Neural cell (in vitro differentiated cells): ENCODE results near the gene FAM163B. TPM values are rescaled to one million over a fixed set of nuclear protein-coding genes. Genes with fewer than 3 reads are reported as not detected.

ENCODE experiments used
- H2AFZ ChIP-seq: fragments of 200-600, 300-800 bp; sonication (generic), shearing (Covaris generic); 2 replicates; pipeline ENCODE4 v1.6.0; 2014; ENCODE audit warnings: low read depth, mild to moderate bottlenecking, antibody characterized with exemption, low read length, moderate library complexity
- H3F3A ChIP-seq: fragments of 200-600 bp; shearing (Covaris generic); 2 replicates; pipeline ENCODE4 v1.6.1; 2016; ENCODE audit warnings: mild to moderate bottlenecking, moderate library complexity, mixed read lengths, antibody characterized with exemption, low read length; ENCODE audit not compliant: insufficient read depth, poor library complexity, severe bottlenecking
- H3K27ac ChIP-seq: fragments of 200-600, 300-800 bp; sonication (generic), shearing (Covaris generic); 2 replicates; pipeline ENCODE4 v1.5.1; 2014; ENCODE audit warnings: mild to moderate bottlenecking, low read length, moderate library complexity
- H3K27me3 ChIP-seq: fragments of 300-800, 200-600 bp; sonication (generic), shearing (Covaris generic); 2 replicates; pipeline ENCODE4 v1.6.0; 2014; ENCODE audit warnings: mild to moderate bottlenecking, low read depth, low read length, moderate library complexity; ENCODE audit not compliant: insufficient read depth
- H3K36me3 ChIP-seq: fragments of 300-800, 200-600 bp; sonication (generic), shearing (Covaris generic); 2 replicates; pipeline ENCODE4 v1.5.1; 2014; ENCODE audit warnings: mild to moderate bottlenecking, antibody characterized with exemption, low read length, moderate library complexity; ENCODE audit not compliant: insufficient read depth
- H3K4me2 ChIP-seq: fragments of 300-800, 200-600 bp; sonication (generic), shearing (Covaris generic); 2 replicates; pipeline ENCODE4 v1.6.0; 2014; ENCODE audit warnings: mild to moderate bottlenecking, low read length
- H3K4me3 ChIP-seq: fragments of 300-800, 200-600 bp; sonication (generic), shearing (Covaris generic); 2 replicates; pipeline ENCODE4 v1.5.1; 2014; ENCODE audit warnings: mild to moderate bottlenecking, low read length, moderate library complexity
- H3K79me2 ChIP-seq: fragments of 200-600 bp; shearing (Covaris generic); replicated peaks from 2 replicates; pipeline ENCODE4 v1.6.0; 2014; ENCODE audit warnings: mild to moderate bottlenecking, low read length, moderate library complexity; ENCODE audit not compliant: insufficient read depth
- H3K9ac ChIP-seq: fragments of 300-800, 200-600 bp; sonication (generic), shearing (Covaris generic); 2 replicates; pipeline ENCODE4 v1.6.1; 2016; ENCODE audit warnings: mild to moderate bottlenecking, low read length, mixed read lengths
- H3K9me2 ChIP-seq: fragments of 200-600 bp; shearing (Covaris generic); 2 replicates; pipeline ENCODE4 v1.6.1; 2016; ENCODE audit warnings: mild to moderate bottlenecking, low read length, mixed read lengths; ENCODE audit not compliant: insufficient read depth
- H3K9me3 ChIP-seq: fragments of 200-600, 300-800 bp; sonication (generic), shearing (Covaris generic); 2 replicates; pipeline ENCODE4 v1.6.1; 2016; ENCODE audit warnings: mild to moderate bottlenecking, mixed run types, low read length, moderate library complexity, mixed read lengths
- H4K20me1 ChIP-seq: fragments of 200-600 bp; shearing (Covaris generic); 2 replicates; pipeline ENCODE4 v1.6.1; 2016; ENCODE audit warnings: mild to moderate bottlenecking, mixed run types; ENCODE audit not compliant: insufficient read depth
- CTCF ChIP-seq: fragments of 450-650 bp; IDR thresholded peaks from 2 replicates; pipeline ENCODE4 v1.5.1; 2014; ENCODE audit warnings: antibody characterized with exemption, mild to moderate bottlenecking, moderate library complexity; ENCODE audit not compliant: poor library complexity, severe bottlenecking
- EP300 ChIP-seq: fragments of 450-650 bp; conservative IDR thresholded peaks from 2 replicates; pipeline ENCODE4 v1.6.1; 2014; ENCODE audit warnings: antibody characterized with exemption, mild to moderate bottlenecking, moderate library complexity; ENCODE audit not compliant: poor library complexity, severe bottlenecking
- EZH2 ChIP-seq: fragments of 200-600, 300-800 bp; shearing (Covaris generic), sonication (generic); IDR thresholded peaks from 2 replicates; pipeline ENCODE4 v1.6.1; 2014; ENCODE audit warnings: antibody characterized with exemption, low read length, borderline replicate concordance, mild to moderate bottlenecking; ENCODE audit not compliant: insufficient read depth, poor library complexity, severe bottlenecking
- MXI1 ChIP-seq: fragments of 450-650 bp; conservative IDR thresholded peaks from 2 replicates; pipeline ENCODE4 v1.6.1; 2014; ENCODE audit warnings: antibody characterized with exemption, mild to moderate bottlenecking; ENCODE audit not compliant: poor library complexity, severe bottlenecking
- POLR2AphosphoS5 ChIP-seq: IDR thresholded peaks from 2 replicates; pipeline ENCODE4 v1.6.1; 2012
- RAD21 ChIP-seq: fragments of 450-650 bp; conservative IDR thresholded peaks from 2 replicates; pipeline ENCODE4 v1.6.1; 2014; ENCODE audit warnings: antibody characterized with exemption, mild to moderate bottlenecking, moderate library complexity
- SMC3 ChIP-seq: fragments of 450-650 bp; conservative IDR thresholded peaks from 2 replicates; pipeline ENCODE4 v1.6.1; 2014; ENCODE audit warnings: antibody characterized with exemption, mild to moderate bottlenecking, moderate library complexity; ENCODE audit not compliant: poor library complexity
- TAF1 ChIP-seq: IDR thresholded peaks from 2 replicates; pipeline ENCODE4 v1.6.1; 2012; ENCODE audit warnings: low read depth
- polyA plus RNA-seq: library from polyadenylated mRNA; depleted of rRNA; stranded (reverse); fragments of >200 nt; gene quantifications from 2 replicates; pipeline ENCODE4 v1.2.3, GENCODE V29; 2014
- TF ChIP-seq, protein P1 (sequence below): IDR thresholded peaks from 2 replicates; pipeline ENCODE4 v1.6.1; 2012; ENCODE audit warnings: borderline replicate concordance

FAM163B gene
- polyA plus RNA-seq, 1 donor from 2014 or later: 1.5 TPM

- Histone ChIP-seq H3K4me2 (no peak overlapping the region), H4K20me1 (no peaks in the 10 kb centered on the region), H3K27ac (no peak overlapping the region), H3K27me3 (no peaks in the 10 kb centered on the region), H3K9me3 (no peaks in the 10 kb centered on the region), H3K36me3 (no peaks in the 10 kb centered on the region), H3K79me2 (no peaks in the 10 kb centered on the region), H3K9me2 (no peaks in the 10 kb centered on the region), H2AFZ (no peak overlapping the region), H3K9ac (no peak overlapping the region), H3F3A (no peaks in the 10 kb centered on the region), H3K4me3 (no peak overlapping the region)
- no peak for TF ChIP-seq MXI1
Observed at GRCh38 chr9:133571391-133571890, 37.7 kb downstream of the FAM163B start.

DNA sequence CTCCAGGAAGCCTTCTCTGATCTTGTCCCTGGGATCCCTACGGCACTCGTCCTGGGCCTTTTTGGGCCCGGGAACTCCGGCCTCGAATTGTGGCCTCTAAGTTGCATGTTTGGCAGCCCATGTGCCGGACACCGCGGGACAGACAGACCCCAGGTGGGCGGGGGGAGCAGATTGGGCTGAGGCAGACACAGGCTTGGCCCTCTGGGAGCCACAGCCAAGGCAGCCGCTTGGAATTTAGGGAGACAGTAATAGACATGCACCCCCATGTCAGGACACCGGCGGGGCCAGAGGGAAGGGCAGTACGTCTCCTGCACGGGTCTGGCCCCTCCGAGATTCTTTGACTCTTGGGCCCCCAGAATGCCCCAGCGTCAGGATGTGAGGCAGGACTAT lies 38.5 kb downstream of the FAM163B start:
- H3K4me3 ChIP-seq: no peak overlapping the region
- no peak overlapping the region for H3K9ac ChIP-seq
- no peaks in the 10 kb centered on the region for H3F3A ChIP-seq
- H3K9me3 ChIP-seq: no peaks in the 10 kb centered on the region
- H3K79me2 ChIP-seq: no peaks in the 10 kb centered on the region
- no peak for TF ChIP-seq EZH2
- TF ChIP-seq MXI1: no peak
- no peak for TF ChIP-seq RAD21
- TF ChIP-seq SMC3: no peak
- TF ChIP-seq, protein P1, sequence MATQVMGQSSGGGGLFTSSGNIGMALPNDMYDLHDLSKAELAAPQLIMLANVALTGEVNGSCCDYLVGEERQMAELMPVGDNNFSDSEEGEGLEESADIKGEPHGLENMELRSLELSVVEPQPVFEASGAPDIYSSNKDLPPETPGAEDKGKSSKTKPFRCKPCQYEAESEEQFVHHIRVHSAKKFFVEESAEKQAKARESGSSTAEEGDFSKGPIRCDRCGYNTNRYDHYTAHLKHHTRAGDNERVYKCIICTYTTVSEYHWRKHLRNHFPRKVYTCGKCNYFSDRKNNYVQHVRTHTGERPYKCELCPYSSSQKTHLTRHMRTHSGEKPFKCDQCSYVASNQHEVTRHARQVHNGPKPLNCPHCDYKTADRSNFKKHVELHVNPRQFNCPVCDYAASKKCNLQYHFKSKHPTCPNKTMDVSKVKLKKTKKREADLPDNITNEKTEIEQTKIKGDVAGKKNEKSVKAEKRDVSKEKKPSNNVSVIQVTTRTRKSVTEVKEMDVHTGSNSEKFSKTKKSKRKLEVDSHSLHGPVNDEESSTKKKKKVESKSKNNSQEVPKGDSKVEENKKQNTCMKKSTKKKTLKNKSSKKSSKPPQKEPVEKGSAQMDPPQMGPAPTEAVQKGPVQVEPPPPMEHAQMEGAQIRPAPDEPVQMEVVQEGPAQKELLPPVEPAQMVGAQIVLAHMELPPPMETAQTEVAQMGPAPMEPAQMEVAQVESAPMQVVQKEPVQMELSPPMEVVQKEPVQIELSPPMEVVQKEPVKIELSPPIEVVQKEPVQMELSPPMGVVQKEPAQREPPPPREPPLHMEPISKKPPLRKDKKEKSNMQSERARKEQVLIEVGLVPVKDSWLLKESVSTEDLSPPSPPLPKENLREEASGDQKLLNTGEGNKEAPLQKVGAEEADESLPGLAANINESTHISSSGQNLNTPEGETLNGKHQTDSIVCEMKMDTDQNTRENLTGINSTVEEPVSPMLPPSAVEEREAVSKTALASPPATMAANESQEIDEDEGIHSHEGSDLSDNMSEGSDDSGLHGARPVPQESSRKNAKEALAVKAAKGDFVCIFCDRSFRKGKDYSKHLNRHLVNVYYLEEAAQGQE: no peak
- no peak for TF ChIP-seq TAF1
- TF ChIP-seq EP300: no peak
- no peak for TF ChIP-seq CTCF
- TF ChIP-seq POLR2AphosphoS5: no peak
- no peaks in the 10 kb centered on the region for H3K9me2 ChIP-seq
- no peaks in the 10 kb centered on the region for H4K20me1 ChIP-seq
- no peak overlapping the region for H2AFZ ChIP-seq
- no peaks in the 10 kb centered on the region for H3K27me3 ChIP-seq
- no peaks in the 10 kb centered on the region for H3K36me3 ChIP-seq
- no peak overlapping the region for H3K27ac ChIP-seq
- H3K4me2 ChIP-seq: no peak overlapping the region
